ENCODE measurements around the gene FILIP1L. TPM values are rescaled to one million over a fixed set of nuclear protein-coding genes. Genes with fewer than 3 reads are reported as not detected.

FILIP1L gene
- total RNA-seq, 1 experiment from 2014 or later: 3.7 TPM

DNA sequence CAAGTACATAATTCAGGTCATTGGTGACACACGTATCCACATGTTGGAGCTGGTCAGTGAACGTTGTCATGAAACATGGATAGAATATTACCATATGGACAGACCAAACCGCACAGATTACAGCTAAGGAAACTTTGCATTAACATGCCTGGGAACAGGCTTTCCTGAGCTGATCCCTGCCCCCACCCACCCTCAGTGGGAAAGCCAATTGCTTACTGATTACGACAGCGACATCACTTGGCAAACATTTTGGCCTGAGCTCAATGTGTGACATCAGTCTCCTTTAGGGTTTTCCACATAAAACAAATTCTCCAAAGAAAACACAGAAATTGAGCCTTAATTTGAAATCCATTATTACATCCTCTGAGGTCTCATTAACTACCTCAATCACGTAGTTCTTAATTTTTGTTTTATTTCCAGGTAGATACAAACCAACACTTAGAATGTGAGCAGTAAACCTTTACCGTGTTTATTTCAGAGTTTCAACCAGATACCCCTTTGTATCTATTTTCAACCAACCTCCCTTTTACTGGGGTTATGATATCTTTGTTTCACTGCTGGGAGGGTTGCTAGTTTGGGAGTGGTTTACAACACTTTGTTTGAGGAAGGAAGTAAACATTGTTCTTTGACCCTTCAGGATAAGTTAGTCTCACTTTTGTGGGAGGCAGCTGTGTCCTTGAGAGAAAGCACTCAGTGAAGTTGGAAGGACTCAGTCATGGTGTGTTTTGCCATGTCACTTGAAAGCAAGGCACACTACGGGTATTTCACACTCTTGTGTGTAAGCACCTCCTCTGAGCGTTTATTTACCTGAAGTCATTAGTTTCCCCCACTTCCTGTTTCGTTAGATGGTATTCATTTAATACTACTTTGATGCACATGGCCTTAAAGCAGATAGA is 193.6 kb downstream of the FILIP1L start:
- Histone ChIP-seq H3K4me3 (no peak overlapping the region), H3K9me3 (replicated peaks) (no peaks in the 10 kb centered on the region; the same call in 1 of the 2 replicates), H3K27me3 (no peaks in the 10 kb centered on the region), H3K36me3 (no peaks in the 10 kb centered on the region), H3K4me1 (peaks cover 28% of the 10 kb centered on the region), H3K27ac (peak overlapping the region; percentile 63)
- peak; percentile 76 to 80 for DNase-seq

DNA sequence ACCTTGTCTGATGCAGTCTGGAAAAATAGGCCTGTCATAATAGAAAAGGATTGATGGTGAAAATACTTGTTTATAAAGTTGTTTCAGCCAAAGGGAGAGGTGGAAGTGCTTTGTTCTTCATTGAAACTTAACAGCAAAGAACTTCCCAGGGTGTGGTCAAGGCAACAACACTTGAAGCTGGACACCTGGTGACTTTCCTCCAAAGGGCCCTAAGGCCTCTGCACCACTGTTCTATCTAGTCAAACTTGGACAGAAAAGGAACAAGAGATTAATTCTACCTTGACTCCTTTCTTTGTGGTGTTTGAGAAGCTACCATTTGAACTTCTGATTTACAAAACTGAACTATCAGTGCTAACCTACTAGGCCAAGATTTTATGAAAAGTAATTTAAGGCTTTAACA is 194.6 kb downstream of the FILIP1L start:
- no peaks in the 10 kb centered on the region; the same call in 1 of the 2 replicates for H3K9me3 ChIP-seq (replicated peaks)
- H3K4me3 ChIP-seq: no peak overlapping the region
- H3K27ac ChIP-seq: 0 out of 2 replicates have a peak overlapping the region, but pooled peaks have one; percentile 63
- H3K36me3 ChIP-seq: no peaks in the 10 kb centered on the region
- DNase-seq: no peak
- H3K27me3 ChIP-seq: no peaks in the 10 kb centered on the region
- peaks cover 22% of the 10 kb centered on the region for H3K4me1 ChIP-seq

DNA sequence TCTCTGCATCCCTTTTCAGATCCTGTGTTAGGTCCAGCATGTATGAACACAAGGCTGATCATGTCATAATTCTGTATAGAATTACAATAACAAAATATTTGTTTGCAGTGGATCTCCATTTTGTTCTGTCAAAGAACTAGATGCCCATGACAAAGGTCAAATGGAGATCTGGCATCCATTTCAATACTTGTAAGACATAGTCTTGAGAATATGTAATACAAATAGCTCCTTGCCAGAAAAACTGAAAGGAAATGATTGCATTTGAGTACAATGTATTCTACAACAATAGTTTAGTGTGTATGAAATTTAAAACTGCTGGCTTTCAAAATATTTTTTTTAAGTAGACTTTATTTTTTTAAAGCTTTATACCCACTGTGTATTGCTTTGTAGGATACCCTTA is 195.6 kb downstream of the FILIP1L start:
- H3K36me3 ChIP-seq: no peaks in the 10 kb centered on the region
- no peaks in the 10 kb centered on the region for H3K27me3 ChIP-seq
- DNase-seq: no peak
- H3K27ac ChIP-seq: no peak overlapping the region
- peaks cover 22% of the 10 kb centered on the region for H3K4me1 ChIP-seq
- no peak overlapping the region for H3K4me3 ChIP-seq
- H3K9me3 ChIP-seq (replicated peaks): no peaks in the 10 kb centered on the region

DNA sequence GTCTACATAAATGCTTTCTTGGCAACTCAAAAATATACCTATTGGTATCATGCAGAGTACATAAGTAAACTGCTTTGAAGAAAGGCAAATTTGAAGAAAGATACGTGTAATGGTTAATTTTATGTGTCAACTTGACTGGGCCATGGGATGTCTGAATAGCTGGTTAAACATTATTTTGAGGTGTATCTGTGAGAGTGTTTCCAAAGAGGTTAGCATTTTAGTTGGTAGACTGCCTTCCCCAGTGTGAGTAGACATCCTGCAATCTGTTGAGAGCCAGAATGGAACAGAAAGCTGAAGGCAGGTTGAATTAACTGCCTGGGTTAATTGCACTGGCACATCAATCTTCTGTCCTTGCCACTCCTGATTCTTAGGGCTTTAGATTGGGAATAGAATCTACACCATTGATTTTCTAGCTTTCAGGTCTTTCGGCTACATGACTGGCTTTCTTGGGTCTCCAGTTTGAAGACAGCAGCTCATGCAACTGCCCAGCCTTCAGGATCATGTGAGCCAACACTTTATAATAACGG is 198.3 kb downstream of the FILIP1L start:
- Histone ChIP-seq H3K9me3 (replicated peaks) (no peaks in the 10 kb centered on the region), H3K36me3 (no peaks in the 10 kb centered on the region), H3K27ac (no peak overlapping the region), H3K4me1 (peaks cover 18% of the 10 kb centered on the region), H3K27me3 (no peaks in the 10 kb centered on the region), H3K4me3 (no peak overlapping the region)
- DNase-seq: no peak

DNA sequence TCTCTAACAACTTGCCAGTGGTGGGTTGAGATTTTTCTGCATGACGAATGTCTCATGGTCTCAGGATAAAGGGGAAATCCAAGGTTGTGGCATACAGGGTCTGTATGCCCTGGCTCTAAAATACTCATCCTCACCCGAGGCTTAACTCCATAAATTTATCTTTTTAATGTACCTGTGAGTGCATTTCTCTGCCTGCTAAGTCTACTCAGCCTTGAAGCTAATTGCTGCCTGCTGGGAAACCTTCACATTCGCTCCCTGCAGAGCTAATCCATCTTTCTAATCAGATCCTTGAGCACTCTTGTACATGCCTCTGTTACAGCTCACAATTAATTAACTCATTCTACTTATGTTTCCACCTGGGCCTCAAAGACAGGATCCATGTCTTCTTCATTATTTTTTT is 202.9 kb downstream of the FILIP1L start:
- no peak for DNase-seq
- H3K36me3 ChIP-seq: no peaks in the 10 kb centered on the region
- H3K4me3 ChIP-seq: no peak overlapping the region
- H3K9me3 ChIP-seq (replicated peaks): no peaks in the 10 kb centered on the region
- H3K27ac ChIP-seq: no peak overlapping the region
- no peaks in the 10 kb centered on the region for H3K27me3 ChIP-seq
- peaks cover 35% of the 10 kb centered on the region for H3K4me1 ChIP-seq

DNA sequence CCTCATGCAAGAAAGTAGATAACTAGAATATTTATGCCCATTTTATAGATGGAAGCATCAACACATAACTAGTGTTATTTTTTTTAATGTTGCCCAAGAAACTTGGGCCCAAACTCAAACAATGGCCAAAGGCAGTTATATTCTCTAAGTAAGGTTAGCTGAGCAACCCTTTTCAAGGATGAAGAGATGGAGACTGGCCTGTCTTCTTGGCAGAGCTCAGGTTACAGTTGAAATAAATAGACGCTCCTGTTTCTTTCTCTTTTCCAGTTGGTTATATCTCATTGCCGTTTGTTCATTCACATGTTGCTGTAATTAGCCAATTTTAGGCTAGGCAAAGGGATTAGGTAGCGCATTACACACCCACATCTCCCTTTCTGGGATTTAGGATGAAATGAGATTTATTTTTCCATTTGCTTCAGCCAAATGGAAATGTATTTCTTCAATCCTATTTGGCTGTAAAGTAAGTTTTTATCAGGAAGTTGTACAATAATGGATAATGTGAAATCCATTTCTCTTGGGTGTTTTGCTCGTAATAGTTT is 203.5 kb downstream of the FILIP1L start:
- Histone ChIP-seq H3K27ac (no peak overlapping the region), H3K9me3 (replicated peaks) (no peaks in the 10 kb centered on the region), H3K36me3 (no peaks in the 10 kb centered on the region), H3K4me3 (no peak overlapping the region), H3K4me1 (peaks cover 35% of the 10 kb centered on the region), H3K27me3 (no peaks in the 10 kb centered on the region)
- peak in 1 of 2 experiments; percentile 42 for DNase-seq

DNA sequence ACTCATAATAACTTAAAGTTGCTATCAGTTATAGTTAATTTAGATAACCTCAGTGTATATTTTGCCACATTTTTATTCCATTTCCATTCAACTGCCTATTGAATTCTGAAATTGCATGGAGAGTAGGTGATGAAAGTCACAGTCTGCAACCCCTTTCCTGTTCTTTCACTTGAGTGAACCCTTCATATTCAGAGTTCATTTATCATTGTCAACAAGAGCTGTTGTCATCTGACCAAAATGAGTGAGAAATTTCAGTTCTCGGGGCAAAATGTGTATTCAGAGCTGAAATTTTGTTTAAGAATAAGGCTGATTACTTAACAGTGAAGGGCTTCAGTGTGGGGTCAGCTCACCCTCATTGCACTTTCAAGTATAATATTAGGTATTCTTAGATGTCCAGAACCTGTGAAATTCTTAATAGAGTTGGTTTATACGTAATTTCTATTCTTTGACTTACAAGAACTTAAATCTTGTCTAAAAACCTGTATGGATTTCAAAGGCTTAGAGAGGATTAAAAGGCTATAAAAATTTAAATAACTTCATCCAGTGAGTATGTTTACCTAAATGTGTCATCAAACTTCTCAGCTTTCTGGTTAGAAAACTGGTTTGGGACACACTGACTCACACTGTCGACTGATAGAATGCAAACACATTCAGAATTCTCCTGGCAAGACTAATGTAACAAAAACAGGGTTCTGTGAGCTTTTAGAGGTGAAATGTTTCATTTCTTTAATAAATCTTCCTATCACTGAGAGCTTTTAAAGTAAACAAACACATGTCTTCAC is 204.4 kb downstream of the FILIP1L start:
- Histone ChIP-seq H3K4me1 (peaks cover 35% of the 10 kb centered on the region), H3K4me3 (no peak overlapping the region), H3K9me3 (replicated peaks) (no peaks in the 10 kb centered on the region), H3K27me3 (no peaks in the 10 kb centered on the region), H3K36me3 (no peaks in the 10 kb centered on the region), H3K27ac (no peak overlapping the region)
- DNase-seq: peak in 1 of 2 experiments; percentile 54

DNA sequence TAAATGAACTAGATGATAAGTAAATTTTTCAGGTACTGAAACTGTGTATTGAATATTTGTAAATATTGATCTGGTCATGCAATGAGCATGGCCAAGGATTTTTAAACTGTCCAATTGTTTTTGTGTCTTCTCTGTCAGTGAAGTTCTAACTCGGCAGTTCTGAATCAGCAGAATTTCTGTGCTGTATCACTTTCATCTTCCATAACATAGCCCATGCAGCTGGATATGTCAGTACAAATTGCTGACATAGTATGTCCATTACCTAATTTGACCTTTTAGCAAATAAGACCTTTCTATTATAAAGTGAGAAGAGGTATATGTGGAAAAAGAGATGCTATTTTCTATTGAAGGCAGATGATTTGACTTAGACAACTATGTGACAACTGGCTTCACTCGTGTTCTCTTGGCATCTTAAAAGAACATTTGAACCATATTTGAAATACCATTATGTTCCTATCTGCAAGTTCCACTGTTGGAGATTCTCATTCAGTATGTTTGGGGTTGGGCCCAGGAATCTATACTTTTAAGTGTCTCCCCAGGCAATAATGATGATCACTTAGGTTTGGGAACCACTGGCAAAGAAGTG is 206.2 kb downstream of the FILIP1L start:
- no peak overlapping the region for H3K27ac ChIP-seq
- no peak for DNase-seq
- H3K9me3 ChIP-seq (replicated peaks): no peaks in the 10 kb centered on the region
- no peaks in the 10 kb centered on the region for H3K27me3 ChIP-seq
- H3K4me1 ChIP-seq: peaks cover 35% of the 10 kb centered on the region
- H3K36me3 ChIP-seq: no peaks in the 10 kb centered on the region
- H3K4me3 ChIP-seq: no peak overlapping the region

DNA sequence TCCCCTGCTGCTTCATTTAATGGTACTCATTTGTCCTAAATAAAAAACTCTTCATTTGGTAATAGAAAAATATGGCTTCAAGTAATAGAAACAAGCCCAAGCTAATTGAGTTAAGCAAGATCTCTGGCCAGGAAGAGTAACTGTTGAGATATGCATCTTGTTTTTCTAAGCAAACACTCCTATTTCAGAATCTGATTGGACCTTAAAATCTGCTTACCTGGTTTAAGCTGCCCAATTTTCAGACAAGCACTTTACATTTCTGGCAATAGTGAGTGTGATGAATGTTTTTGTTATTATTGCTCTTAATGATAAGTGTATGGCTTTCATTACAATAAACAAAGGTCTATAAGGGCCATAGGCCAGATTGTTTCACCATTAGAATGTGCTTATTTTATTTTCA is 210.4 kb downstream of the FILIP1L start:
- Histone ChIP-seq H3K36me3 (no peaks in the 10 kb centered on the region), H3K4me3 (no peak overlapping the region), H3K9me3 (replicated peaks) (no peaks in the 10 kb centered on the region), H3K27ac (no peak overlapping the region), H3K4me1 (peaks cover 39% of the 10 kb centered on the region), H3K27me3 (no peaks in the 10 kb centered on the region)
- DNase-seq: no peak

DNA sequence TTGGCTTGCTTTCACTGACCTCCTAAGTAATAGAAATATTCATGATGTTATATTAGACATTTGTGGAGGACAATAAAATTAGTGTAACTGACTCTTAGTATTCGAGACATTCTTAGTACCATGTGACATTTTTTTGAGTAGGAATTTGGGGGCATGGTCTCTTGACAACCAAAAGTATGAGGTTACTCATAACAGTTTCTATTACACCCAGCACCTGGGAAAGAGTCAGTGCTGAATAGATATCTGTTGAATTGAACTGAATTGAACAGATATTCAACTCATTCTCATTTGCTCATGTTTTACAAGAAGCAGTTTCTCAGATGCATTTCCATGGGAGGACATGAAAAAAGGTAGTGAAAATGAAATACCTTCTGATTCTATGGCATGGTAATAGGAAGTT is 212.2 kb downstream of the FILIP1L start:
- no peaks in the 10 kb centered on the region for H3K27me3 ChIP-seq
- no peaks in the 10 kb centered on the region for H3K36me3 ChIP-seq
- no peak overlapping the region for H3K4me3 ChIP-seq
- peaks cover 29% of the 10 kb centered on the region for H3K4me1 ChIP-seq
- DNase-seq: no peak
- H3K27ac ChIP-seq: peak overlapping the region; percentile 36; the same call in 1 of the 2 replicates
- no peaks in the 10 kb centered on the region for H3K9me3 ChIP-seq (replicated peaks)

DNA sequence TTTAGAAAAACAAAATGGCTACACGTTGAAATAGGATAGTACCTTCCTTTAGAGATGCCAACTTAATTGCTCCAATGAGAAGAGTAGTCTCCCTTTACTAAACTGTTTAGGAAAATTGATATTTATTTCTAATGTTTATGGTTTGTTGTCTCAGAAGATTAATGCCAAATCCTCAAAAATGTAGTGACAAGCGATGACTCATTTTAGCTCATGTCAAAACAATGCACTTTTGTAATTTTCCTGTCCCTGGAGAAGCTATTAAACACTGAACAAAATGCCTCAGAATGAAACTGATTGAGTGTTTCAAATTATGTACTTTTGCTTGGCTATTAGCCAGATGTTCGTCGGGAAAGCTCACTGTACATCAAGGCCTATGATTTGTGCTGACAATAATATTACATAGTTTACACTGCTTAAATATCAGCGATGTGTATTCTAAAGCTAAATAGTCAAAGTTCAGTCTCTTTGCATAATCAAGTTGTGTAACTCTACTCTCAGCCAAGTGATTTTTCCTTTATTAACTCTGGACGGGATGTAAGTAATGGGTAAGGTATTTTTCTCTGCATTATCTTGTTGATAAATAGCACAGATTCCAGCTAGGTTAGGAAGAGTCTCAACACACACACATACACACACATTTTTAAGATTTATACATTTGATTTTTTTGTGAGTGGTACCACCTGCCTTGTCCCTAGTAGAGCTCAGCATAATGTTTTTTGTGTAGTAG is 212.9 kb downstream of the FILIP1L start:
- peak overlapping the region; percentile 36 for H3K27ac ChIP-seq
- H3K4me1 ChIP-seq: peaks cover 36% of the 10 kb centered on the region
- peak overlapping the region; percentile 2; the same call in 1 of the 2 replicates for H3K4me3 ChIP-seq
- no peaks in the 10 kb centered on the region for H3K27me3 ChIP-seq
- H3K36me3 ChIP-seq: no peaks in the 10 kb centered on the region
- H3K9me3 ChIP-seq (replicated peaks): no peaks in the 10 kb centered on the region
- DNase-seq: peak in 1 of 2 experiments; percentile 67

DNA sequence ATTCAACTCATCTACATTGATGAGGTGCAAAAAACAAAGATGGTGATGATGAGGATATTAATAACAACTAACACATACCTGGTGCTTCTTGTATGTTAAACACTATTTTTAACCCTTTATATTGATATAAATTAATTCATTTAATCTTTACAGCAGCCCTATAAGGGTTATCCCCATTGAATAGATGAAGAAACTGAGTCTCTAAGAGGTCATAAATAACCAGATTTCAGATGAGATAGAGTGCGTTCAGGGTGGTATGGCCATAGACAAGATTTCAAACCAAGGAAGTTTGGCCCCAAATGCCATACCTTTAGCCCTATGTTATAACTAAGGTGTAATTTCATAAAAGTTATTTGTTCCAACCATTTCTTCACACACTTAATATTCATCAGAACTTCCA is 214.1 kb downstream of the FILIP1L start:
- H3K27me3 ChIP-seq: no peaks in the 10 kb centered on the region
- H3K4me3 ChIP-seq: no peak overlapping the region
- H3K27ac ChIP-seq: no peak overlapping the region
- no peak for DNase-seq
- H3K9me3 ChIP-seq (replicated peaks): no peaks in the 10 kb centered on the region
- peaks cover 47% of the 10 kb centered on the region for H3K4me1 ChIP-seq
- H3K36me3 ChIP-seq: no peaks in the 10 kb centered on the region

DNA sequence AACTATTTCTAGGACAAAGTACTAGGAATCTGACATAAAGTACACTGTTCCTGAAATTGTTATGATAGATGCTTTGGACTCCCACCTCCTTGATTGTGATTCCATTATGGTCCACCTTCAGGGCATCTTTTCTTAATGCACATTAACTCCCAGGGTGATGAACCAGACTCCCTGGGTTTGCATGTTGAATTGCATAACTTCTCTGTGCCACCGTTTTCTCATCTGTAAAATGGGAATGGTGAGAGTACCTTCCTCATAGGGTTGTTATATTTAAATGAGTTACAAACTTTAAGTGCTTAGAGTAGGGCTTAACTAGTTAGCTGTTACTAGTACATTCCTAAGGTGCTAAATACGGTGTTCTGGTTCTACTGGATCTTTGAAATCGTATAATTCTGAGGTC is 214.7 kb downstream of the FILIP1L start:
- Histone ChIP-seq H3K27me3 (no peaks in the 10 kb centered on the region), H3K36me3 (no peaks in the 10 kb centered on the region), H3K4me3 (no peak overlapping the region), H3K27ac (no peak overlapping the region), H3K4me1 (peaks cover 47% of the 10 kb centered on the region), H3K9me3 (replicated peaks) (no peaks in the 10 kb centered on the region)
- DNase-seq: no peak

DNA sequence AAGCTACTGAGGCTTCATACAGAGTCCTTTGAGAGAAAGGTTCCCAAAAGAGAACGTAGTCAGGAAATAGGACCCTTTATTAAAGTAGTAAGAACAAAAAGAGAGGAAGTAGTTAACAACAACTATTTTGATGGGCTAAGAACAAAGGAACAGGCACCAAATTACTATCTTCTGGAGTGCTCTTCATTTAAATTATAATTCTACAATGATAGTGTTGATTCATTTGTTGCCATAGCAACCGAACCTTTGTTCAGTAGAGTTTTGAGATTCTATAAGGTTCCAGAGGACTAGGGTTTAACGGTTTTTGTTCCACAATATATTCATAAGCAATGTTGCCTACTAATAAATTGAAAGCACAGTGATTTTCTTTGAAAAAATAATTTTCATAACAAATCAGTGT is 217.8 kb downstream of the FILIP1L start:
- H3K9me3 ChIP-seq (replicated peaks): no peaks in the 10 kb centered on the region
- peaks cover 36% of the 10 kb centered on the region for H3K4me1 ChIP-seq

More for the DNA sequence above, 217.8 kb downstream of the FILIP1L start:
- Histone ChIP-seq H3K27me3 (no peaks in the 10 kb centered on the region), H3K4me3 (no peak overlapping the region), H3K36me3 (no peaks in the 10 kb centered on the region), H3K27ac (peak overlapping the region; percentile 69)
- no peak for DNase-seq
